ENCODE measurements around the gene ALDH3B2.

ALDH3B2 gene

GRCh38 chr11:67645521-67646461, 28.6 kb downstream of the ALDH3B2 start:
- no peak overlapping the region for H3K4me2 ChIP-seq (ENCODE audit: low read length)
- H3K9me3 ChIP-seq (replicated peaks; ENCODE audit: low read length): no peaks in the 10 kb centered on the region
- H3K4me3 ChIP-seq (ENCODE audit: low read length): no peak overlapping the region
- H3K4me1 ChIP-seq (ENCODE audit: control insufficient read depth, insufficient read depth, low read length): no peaks in the 10 kb centered on the region
- H3K36me3 ChIP-seq (ENCODE audit: insufficient read depth, low read length): no peaks in the 10 kb centered on the region
- peaks cover 15% of the 10 kb centered on the region for H3K27me3 ChIP-seq (ENCODE audit: control insufficient read depth, insufficient read depth, low read length)
- no peak overlapping the region for H3K9ac ChIP-seq (ENCODE audit: low read depth, low read length)

- Histone ChIP-seq H3K4me1 (ENCODE audit: control insufficient read depth, insufficient read depth, low read length) (no peaks in the 10 kb centered on the region), H3K9me3 (replicated peaks; ENCODE audit: low read length) (no peaks in the 10 kb centered on the region), H3K27me3 (ENCODE audit: control insufficient read depth, insufficient read depth, low read length) (peaks cover 20% of the 10 kb centered on the region), H3K4me3 (ENCODE audit: low read length) (no peak overlapping the region), H3K9ac (ENCODE audit: low read depth, low read length) (no peak overlapping the region), H3K4me2 (ENCODE audit: low read length) (no peak overlapping the region), H3K36me3 (ENCODE audit: insufficient read depth, low read length) (no peaks in the 10 kb centered on the region)
These were observed 29.7 kb downstream of the ALDH3B2 start for GRCh38 chr11:67644472-67645418.

- no peaks in the 10 kb centered on the region for H3K9me3 ChIP-seq (replicated peaks; ENCODE audit: low read length)
- no peak overlapping the region for H3K4me3 ChIP-seq (ENCODE audit: low read length)
- no peak overlapping the region for H3K9ac ChIP-seq (ENCODE audit: low read depth, low read length)
- H3K4me1 ChIP-seq (ENCODE audit: control insufficient read depth, insufficient read depth, low read length): no peaks in the 10 kb centered on the region
- H3K27me3 ChIP-seq (ENCODE audit: control insufficient read depth, insufficient read depth, low read length): peaks cover 24% of the 10 kb centered on the region
- H3K4me2 ChIP-seq (ENCODE audit: low read length): no peak overlapping the region
- H3K36me3 ChIP-seq (ENCODE audit: insufficient read depth, low read length): no peaks in the 10 kb centered on the region
These were observed 30.4 kb downstream of the ALDH3B2 start for GRCh38 chr11:67644042-67644441.

- Histone ChIP-seq H3K4me3 (ENCODE audit: low read length) (no peak overlapping the region), H3K4me1 (ENCODE audit: control insufficient read depth, insufficient read depth, low read length) (no peaks in the 10 kb centered on the region), H3K27me3 (ENCODE audit: control insufficient read depth, insufficient read depth, low read length) (peaks cover 15% of the 10 kb centered on the region)
These were observed 32.0 kb downstream of the ALDH3B2 start for GRCh38 chr11:67642173-67643120.

GRCh38 chr11:67641338-67642172, 32.9 kb downstream of the ALDH3B2 start:
- no peaks in the 10 kb centered on the region for H3K9me3 ChIP-seq (replicated peaks; ENCODE audit: low read length)
- no peaks in the 10 kb centered on the region for H3K36me3 ChIP-seq (ENCODE audit: insufficient read depth, low read length)
- H3K9ac ChIP-seq (ENCODE audit: low read depth, low read length): no peak overlapping the region
- no peak overlapping the region for H3K4me3 ChIP-seq (ENCODE audit: low read length)
- no peak overlapping the region for H3K4me2 ChIP-seq (ENCODE audit: low read length)
- no peaks in the 10 kb centered on the region for H3K4me1 ChIP-seq (ENCODE audit: control insufficient read depth, insufficient read depth, low read length)
- H3K27me3 ChIP-seq (ENCODE audit: control insufficient read depth, insufficient read depth, low read length): peaks cover 15% of the 10 kb centered on the region

More at GRCh38 chr11:67642173-67643120, 32.0 kb downstream of the ALDH3B2 start:
- no peaks in the 10 kb centered on the region for H3K9me3 ChIP-seq (replicated peaks; ENCODE audit: low read length)
- H3K36me3 ChIP-seq (ENCODE audit: insufficient read depth, low read length): no peaks in the 10 kb centered on the region
- no peak overlapping the region for H3K9ac ChIP-seq (ENCODE audit: low read depth, low read length)
- no peak overlapping the region for H3K4me2 ChIP-seq (ENCODE audit: low read length)

GRCh38 chr11:67640758-67641337, 33.6 kb downstream of the ALDH3B2 start:
- no peaks in the 10 kb centered on the region for H3K9me3 ChIP-seq (replicated peaks; ENCODE audit: low read length)
- no peak overlapping the region for H3K4me3 ChIP-seq (ENCODE audit: low read length)
- H3K9ac ChIP-seq (ENCODE audit: low read depth, low read length): no peak overlapping the region
- no peak overlapping the region for H3K4me2 ChIP-seq (ENCODE audit: low read length)
- H3K27me3 ChIP-seq (ENCODE audit: control insufficient read depth, insufficient read depth, low read length): peaks cover 15% of the 10 kb centered on the region
- H3K36me3 ChIP-seq (ENCODE audit: insufficient read depth, low read length): no peaks in the 10 kb centered on the region
- H3K4me1 ChIP-seq (ENCODE audit: control insufficient read depth, insufficient read depth, low read length): no peaks in the 10 kb centered on the region

GRCh38 chr11:67640021-67640757, 34.2 kb downstream of the ALDH3B2 start:
- no peak overlapping the region for H3K9ac ChIP-seq (ENCODE audit: low read depth, low read length)
- no peaks in the 10 kb centered on the region for H3K9me3 ChIP-seq (replicated peaks; ENCODE audit: low read length)
- H3K27me3 ChIP-seq (ENCODE audit: control insufficient read depth, insufficient read depth, low read length): peaks cover 15% of the 10 kb centered on the region
- no peak overlapping the region for H3K4me3 ChIP-seq (ENCODE audit: low read length)
- no peak overlapping the region for H3K4me2 ChIP-seq (ENCODE audit: low read length)
- H3K4me1 ChIP-seq (ENCODE audit: control insufficient read depth, insufficient read depth, low read length): no peaks in the 10 kb centered on the region
- H3K36me3 ChIP-seq (ENCODE audit: insufficient read depth, low read length): no peaks in the 10 kb centered on the region

GRCh38 chr11:67639438-67639859, 35.0 kb downstream of the ALDH3B2 start, which contains the start of gene TBX10:
TBX10 (minus strand) TSS chr11:67639763; CDS start chr11:67639472, 291 bp downstream.
- Histone ChIP-seq H3K27me3 (ENCODE audit: control insufficient read depth, insufficient read depth, low read length) (peaks cover 17% of the 10 kb centered on the region), H3K4me2 (ENCODE audit: low read length) (no peak within 1 kb of the TSS), H3K4me1 (ENCODE audit: control insufficient read depth, insufficient read depth, low read length) (no peaks in the 10 kb centered on the region), H3K4me3 (ENCODE audit: low read length) (no peak within 1 kb of the TSS), H3K9ac (ENCODE audit: low read depth, low read length) (no peak within 1 kb of the TSS), H3K36me3 (ENCODE audit: insufficient read depth, low read length) (no peaks in the 10 kb centered on the region), H3K9me3 (replicated peaks; ENCODE audit: low read length) (no peaks in the 10 kb centered on the region)

GRCh38 chr11:67638535-67639437, 35.6 kb downstream of the ALDH3B2 start:
- H3K4me3 ChIP-seq (ENCODE audit: low read length): no peak overlapping the region
- H3K36me3 ChIP-seq (ENCODE audit: insufficient read depth, low read length): no peaks in the 10 kb centered on the region
- no peaks in the 10 kb centered on the region for H3K9me3 ChIP-seq (replicated peaks; ENCODE audit: low read length)
- peaks cover 21% of the 10 kb centered on the region for H3K27me3 ChIP-seq (ENCODE audit: control insufficient read depth, insufficient read depth, low read length)
- no peak overlapping the region for H3K4me2 ChIP-seq (ENCODE audit: low read length)
- no peaks in the 10 kb centered on the region for H3K4me1 ChIP-seq (ENCODE audit: control insufficient read depth, insufficient read depth, low read length)
- no peak overlapping the region for H3K9ac ChIP-seq (ENCODE audit: low read depth, low read length)

Data from skeletal muscle satellite cell (primary cell).